OCI-LY1 (cell line): ENCODE data around the gene TBCD.

Experiments used
- EZH2 ChIP-seq: fragments of 200-600 bp; sonication (generic), shearing (Covaris generic); IDR thresholded peaks from 2 replicates; pipeline ENCODE4 v1.8.0; 2017; ENCODE audit warnings: borderline replicate concordance, mixed run types, mild to moderate bottlenecking, antibody characterized with exemption, low read length, moderate library complexity, mixed read lengths
- TF ChIP-seq, protein P1 (sequence below): fragments of 200-600 bp; sonication (generic), shearing (Covaris generic); IDR thresholded peaks from 2 replicates; pipeline ENCODE4 v1.5.1; 2017; ENCODE audit warnings: mild to moderate bottlenecking, antibody characterized with exemption, low read length, moderate library complexity, mixed read lengths

DNA sequence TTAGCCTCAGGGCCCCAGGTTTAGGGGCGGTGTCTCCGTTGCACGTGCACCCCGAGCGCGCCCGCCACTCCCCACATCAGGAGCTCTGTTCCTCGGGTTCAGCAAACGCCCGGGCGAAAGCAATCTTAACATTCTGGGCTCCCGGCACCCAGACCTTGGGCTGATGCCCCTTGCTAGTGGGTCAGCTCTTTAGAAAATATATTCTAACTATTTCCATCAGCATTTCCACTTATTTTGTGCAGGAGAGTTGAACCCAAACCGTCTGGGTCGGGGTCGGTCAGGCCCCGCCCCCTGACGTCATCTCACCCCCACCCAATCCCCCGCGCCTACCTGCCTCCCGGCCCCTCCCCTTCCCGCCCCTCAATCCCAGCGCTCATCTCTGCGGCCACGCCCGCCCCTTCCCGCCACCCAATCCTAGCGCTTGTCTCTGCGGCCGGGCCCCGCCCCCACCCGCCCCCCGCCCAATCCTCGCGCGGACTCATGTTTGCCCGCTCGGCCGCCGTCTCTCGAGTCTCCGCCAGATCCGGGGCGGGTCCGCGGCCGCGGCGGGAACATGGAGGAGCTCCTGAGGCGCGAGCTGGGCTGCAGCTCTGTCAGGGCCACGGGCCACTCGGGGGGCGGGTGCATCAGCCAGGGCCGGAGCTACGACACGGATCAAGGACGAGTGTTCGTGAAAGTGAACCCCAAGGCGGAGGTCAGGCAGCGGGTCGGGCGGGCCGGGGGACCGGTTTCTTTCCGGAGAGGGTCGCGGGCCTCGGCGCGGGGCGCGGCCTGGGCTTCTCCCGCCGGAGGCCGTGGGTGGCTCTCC, 35.5 kb upstream of the TBCD start, which contains the start of gene FN3KRP:
- TF ChIP-seq, protein P1, sequence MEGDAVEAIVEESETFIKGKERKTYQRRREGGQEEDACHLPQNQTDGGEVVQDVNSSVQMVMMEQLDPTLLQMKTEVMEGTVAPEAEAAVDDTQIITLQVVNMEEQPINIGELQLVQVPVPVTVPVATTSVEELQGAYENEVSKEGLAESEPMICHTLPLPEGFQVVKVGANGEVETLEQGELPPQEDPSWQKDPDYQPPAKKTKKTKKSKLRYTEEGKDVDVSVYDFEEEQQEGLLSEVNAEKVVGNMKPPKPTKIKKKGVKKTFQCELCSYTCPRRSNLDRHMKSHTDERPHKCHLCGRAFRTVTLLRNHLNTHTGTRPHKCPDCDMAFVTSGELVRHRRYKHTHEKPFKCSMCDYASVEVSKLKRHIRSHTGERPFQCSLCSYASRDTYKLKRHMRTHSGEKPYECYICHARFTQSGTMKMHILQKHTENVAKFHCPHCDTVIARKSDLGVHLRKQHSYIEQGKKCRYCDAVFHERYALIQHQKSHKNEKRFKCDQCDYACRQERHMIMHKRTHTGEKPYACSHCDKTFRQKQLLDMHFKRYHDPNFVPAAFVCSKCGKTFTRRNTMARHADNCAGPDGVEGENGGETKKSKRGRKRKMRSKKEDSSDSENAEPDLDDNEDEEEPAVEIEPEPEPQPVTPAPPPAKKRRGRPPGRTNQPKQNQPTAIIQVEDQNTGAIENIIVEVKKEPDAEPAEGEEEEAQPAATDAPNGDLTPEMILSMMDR, result no peak
- TF ChIP-seq EZH2, result no peak
